ENCODE results near the gene FAM241B.

DNA sequence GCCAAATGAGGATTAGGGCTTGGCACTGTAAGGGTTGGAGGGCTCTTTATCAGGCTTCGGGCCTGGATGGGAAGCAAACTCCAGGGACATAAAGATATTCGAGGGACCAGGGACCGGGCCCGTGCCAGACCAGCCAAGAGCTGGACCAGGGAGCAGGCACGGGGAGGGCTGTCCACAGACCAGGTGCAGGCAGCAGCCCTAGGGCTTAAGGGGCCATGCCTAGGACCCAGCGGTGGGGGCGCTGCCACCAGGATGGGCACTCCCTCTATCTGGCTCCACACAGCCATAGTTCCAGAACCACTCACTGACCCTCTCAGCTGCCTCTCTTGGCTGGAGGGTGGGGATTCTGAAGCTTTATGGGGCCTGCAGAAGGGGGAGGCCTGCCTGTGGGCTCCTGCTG is 32.9 kb downstream of the FAM241B start:
- TF ChIP-seq, protein P1, sequence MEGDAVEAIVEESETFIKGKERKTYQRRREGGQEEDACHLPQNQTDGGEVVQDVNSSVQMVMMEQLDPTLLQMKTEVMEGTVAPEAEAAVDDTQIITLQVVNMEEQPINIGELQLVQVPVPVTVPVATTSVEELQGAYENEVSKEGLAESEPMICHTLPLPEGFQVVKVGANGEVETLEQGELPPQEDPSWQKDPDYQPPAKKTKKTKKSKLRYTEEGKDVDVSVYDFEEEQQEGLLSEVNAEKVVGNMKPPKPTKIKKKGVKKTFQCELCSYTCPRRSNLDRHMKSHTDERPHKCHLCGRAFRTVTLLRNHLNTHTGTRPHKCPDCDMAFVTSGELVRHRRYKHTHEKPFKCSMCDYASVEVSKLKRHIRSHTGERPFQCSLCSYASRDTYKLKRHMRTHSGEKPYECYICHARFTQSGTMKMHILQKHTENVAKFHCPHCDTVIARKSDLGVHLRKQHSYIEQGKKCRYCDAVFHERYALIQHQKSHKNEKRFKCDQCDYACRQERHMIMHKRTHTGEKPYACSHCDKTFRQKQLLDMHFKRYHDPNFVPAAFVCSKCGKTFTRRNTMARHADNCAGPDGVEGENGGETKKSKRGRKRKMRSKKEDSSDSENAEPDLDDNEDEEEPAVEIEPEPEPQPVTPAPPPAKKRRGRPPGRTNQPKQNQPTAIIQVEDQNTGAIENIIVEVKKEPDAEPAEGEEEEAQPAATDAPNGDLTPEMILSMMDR (IDR thresholded peaks at IDR 0.05) = no peak
- TF ChIP-seq POLR2AphosphoS5 (IDR thresholded peaks at IDR 0.05; ENCODE audit: insufficient read depth in 1 of 2, low read depth in 1 of 2) (no peak), POLR2A (IDR thresholded peaks at IDR 0.05) (no peak)

Data from vagina (tissue), 2 donors.